PFSK-1 (cell line): Measurements from ENCODE around the gene LZTFL1.

Source experiments
- FOXP2 ChIP-seq: optimal IDR thresholded peaks from 2 replicates; pipeline ENCODE3; 2011; ENCODE audit warnings: borderline replicate concordance, control low read depth, inconsistent platforms; ENCODE audit not compliant: insufficient read depth; ENCODE audit errors: extremely low read length, extremely low read depth
- POLR2AphosphoS5 ChIP-seq: IDR thresholded peaks from 2 replicates; pipeline ENCODE4 v1.6.1; 2012; ENCODE audit warnings: low read depth, mild to moderate bottlenecking, control low read depth, low read length, moderate library complexity
- SIN3A ChIP-seq: IDR thresholded peaks from 2 replicates; pipeline ENCODE4 v1.6.1; 2012; ENCODE audit warnings: mild to moderate bottlenecking, low read length, moderate library complexity, borderline replicate concordance; ENCODE audit not compliant: insufficient read depth
- TAF1 ChIP-seq: IDR thresholded peaks from 2 replicates; pipeline ENCODE4 v1.6.1; 2012; ENCODE audit warnings: low read length, control low read depth, borderline replicate concordance; ENCODE audit not compliant: insufficient read depth
- TF ChIP-seq, protein P1 (sequence below), 2 experiments: IDR thresholded peaks; 2 replicates each; pipeline versions ENCODE4 v1.6.1 to v1.8.0; 2011 to 2012; ENCODE audit warnings: low read depth in 2 of 2, low read length in 2 of 2, control low read depth in 1 of 2, inconsistent platforms in 1 of 2, mild to moderate bottlenecking in 1 of 2, moderate library complexity in 1 of 2; ENCODE audit not compliant: insufficient read depth in 1 of 2

LZTFL1 gene

DNA sequence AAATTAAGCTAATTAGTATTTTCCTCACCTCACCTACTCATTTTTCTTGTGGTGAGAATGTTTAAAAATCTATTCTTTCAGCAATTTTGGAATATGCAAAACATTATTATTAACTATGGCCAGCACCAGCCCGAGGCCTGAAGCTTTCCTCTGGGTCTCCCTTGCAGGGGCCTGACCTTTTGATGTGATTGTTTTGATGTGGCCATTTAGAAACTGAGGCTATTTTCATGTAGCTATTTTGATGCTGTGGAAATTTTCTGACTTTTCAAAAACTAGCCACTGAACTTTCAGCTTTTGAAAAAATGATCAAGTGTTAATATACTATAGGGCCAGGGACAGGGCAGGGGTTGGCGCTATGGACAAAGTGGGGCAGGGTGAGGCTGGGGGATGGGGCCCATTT lies 36.2 kb upstream of the LZTFL1 start:
- no peak for TF ChIP-seq TAF1
- TF ChIP-seq FOXP2: no peak
- no peak for TF ChIP-seq POLR2AphosphoS5
- TF ChIP-seq, protein P1, sequence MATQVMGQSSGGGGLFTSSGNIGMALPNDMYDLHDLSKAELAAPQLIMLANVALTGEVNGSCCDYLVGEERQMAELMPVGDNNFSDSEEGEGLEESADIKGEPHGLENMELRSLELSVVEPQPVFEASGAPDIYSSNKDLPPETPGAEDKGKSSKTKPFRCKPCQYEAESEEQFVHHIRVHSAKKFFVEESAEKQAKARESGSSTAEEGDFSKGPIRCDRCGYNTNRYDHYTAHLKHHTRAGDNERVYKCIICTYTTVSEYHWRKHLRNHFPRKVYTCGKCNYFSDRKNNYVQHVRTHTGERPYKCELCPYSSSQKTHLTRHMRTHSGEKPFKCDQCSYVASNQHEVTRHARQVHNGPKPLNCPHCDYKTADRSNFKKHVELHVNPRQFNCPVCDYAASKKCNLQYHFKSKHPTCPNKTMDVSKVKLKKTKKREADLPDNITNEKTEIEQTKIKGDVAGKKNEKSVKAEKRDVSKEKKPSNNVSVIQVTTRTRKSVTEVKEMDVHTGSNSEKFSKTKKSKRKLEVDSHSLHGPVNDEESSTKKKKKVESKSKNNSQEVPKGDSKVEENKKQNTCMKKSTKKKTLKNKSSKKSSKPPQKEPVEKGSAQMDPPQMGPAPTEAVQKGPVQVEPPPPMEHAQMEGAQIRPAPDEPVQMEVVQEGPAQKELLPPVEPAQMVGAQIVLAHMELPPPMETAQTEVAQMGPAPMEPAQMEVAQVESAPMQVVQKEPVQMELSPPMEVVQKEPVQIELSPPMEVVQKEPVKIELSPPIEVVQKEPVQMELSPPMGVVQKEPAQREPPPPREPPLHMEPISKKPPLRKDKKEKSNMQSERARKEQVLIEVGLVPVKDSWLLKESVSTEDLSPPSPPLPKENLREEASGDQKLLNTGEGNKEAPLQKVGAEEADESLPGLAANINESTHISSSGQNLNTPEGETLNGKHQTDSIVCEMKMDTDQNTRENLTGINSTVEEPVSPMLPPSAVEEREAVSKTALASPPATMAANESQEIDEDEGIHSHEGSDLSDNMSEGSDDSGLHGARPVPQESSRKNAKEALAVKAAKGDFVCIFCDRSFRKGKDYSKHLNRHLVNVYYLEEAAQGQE (IDR thresholded peaks at IDR 0.05; ENCODE audit: insufficient read depth in 1 of 2, low read depth in 2 of 2, low read length in 2 of 2): no peak
- no peak for TF ChIP-seq SIN3A

DNA sequence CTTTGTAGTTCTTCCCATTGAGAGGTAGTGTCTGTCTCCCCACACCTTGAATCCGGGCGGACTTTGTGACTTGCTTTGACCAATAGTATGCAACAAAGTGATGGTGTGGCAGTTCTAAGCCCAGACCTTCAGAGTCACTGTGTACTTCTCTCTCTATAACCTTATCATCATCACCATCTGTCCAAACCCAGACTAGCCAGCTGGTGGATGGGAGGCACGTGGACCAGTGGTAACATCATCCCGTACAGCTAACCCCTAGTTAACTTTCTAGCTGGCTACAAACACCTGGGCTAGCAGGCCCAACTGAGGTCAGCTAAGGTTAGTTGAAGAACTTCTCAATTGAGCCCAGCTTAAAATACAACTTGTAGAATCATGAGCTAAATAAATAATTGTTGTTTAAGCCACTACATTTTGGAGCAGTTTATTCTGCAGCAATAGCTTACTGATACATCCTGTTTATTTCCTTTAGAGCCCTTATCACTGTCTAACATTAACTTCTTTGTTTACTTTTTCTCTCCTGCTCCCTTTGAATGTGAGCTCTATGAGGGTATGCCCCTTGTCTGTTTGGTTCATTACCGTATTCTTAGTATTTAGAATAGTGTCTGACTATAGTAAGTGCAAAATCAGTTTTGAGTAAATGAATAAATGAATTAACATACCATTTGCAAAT lies 32.9 kb upstream of the LZTFL1 start:
- TF ChIP-seq FOXP2 (no peak), SIN3A (no peak), TAF1 (no peak), POLR2AphosphoS5 (no peak)
- TF ChIP-seq, protein P1 (IDR thresholded peaks at IDR 0.05; ENCODE audit: insufficient read depth in 1 of 2, low read depth in 2 of 2, low read length in 2 of 2): no peak

DNA sequence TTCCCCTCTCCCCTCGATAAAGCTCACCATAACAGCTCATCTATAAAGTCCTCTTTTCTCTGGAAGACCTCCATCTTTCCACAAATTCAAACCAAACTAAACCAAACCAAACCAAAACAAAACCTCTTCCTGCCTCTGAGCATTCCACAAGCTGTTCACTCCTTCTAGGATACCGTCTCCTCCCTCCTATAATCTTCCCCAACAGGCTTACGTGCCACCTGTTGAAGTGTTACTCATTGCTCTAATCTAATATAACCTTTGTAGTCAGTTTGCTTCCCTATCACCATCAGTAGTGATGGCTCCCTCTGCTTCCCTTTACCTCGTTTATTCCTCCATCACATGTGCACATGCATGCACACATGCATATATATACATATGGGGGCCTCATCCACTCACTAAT lies 31.7 kb upstream of the LZTFL1 start:
- TF ChIP-seq, protein P1 (IDR thresholded peaks at IDR 0.05; ENCODE audit: insufficient read depth in 1 of 2, low read depth in 2 of 2, low read length in 2 of 2): no peak
- no peak for TF ChIP-seq POLR2AphosphoS5
- no peak for TF ChIP-seq SIN3A
- no peak for TF ChIP-seq TAF1
- TF ChIP-seq FOXP2: no peak

DNA sequence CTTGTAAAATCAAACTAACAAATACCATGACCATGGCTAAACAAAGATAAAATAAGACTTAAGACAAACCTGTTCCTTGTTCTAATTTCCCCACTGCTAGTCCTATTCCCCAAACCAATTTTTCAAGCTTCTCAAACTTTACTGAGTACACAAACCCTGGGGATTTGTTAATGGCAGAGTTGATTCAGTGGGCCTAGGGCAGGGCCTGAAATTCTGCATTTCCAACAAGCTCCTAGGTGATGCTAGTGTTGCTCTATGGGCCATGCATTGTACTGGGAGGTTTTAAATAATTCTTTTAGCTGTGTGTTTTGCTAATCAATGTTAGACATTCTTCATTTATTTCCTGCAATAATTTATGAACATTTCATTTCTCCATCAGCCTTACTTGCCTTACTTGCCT lies 31.1 kb upstream of the LZTFL1 start:
- no peak for TF ChIP-seq TAF1
- TF ChIP-seq FOXP2: no peak
- TF ChIP-seq, protein P1 (IDR thresholded peaks at IDR 0.05; ENCODE audit: insufficient read depth in 1 of 2, low read depth in 2 of 2, low read length in 2 of 2): no peak
- TF ChIP-seq POLR2AphosphoS5: no peak
- no peak for TF ChIP-seq SIN3A

DNA sequence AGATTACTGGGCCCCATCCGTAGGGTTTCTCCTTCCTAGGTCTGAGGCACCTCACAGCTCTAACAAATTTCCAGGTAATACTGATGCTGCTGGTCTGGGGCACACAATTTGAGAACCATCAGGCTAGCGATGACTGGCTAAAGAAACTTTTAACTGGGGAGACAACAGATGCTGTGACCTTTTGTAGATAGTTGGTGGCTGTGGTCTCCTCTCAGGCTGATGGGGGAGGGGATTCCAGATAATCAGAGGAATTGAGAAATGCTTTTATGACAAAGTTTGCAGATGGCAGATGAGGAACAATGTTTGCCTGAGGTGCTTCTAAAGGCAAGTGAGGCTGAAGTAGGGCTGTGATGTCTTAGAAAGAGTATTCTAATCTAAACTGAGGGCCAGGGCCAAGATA lies 30.6 kb upstream of the LZTFL1 start:
- no peak for TF ChIP-seq TAF1
- no peak for TF ChIP-seq FOXP2

DNA sequence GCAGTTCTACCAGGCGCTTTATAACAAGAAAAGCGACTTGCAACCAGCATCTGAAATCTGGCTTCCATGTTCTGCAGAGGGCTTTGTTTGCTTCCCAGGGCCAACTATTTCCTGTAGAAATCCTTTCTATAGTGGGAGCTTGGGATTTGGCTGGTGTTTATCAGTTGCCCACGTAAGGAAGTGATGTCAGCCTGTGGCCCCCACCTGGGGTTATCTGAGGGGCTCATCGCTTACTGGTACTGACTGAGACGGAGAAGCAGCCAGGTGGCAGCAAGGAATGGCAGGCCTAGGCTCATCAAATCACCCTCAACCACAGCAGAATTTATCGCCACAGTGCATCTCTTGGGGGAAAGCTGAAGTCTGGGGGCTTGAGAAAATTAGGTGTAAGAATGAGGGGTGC lies 29.9 kb upstream of the LZTFL1 start:
- TF ChIP-seq FOXP2: no peak
- TF ChIP-seq TAF1: no peak
- TF ChIP-seq, protein P1 (IDR thresholded peaks at IDR 0.05; ENCODE audit: insufficient read depth in 1 of 2, low read depth in 2 of 2, low read length in 2 of 2): no peak
- TF ChIP-seq SIN3A: no peak
- TF ChIP-seq POLR2AphosphoS5: no peak
